Measurements from ENCODE around the gene KCNS3.

The KCNS3 gene

DNA sequence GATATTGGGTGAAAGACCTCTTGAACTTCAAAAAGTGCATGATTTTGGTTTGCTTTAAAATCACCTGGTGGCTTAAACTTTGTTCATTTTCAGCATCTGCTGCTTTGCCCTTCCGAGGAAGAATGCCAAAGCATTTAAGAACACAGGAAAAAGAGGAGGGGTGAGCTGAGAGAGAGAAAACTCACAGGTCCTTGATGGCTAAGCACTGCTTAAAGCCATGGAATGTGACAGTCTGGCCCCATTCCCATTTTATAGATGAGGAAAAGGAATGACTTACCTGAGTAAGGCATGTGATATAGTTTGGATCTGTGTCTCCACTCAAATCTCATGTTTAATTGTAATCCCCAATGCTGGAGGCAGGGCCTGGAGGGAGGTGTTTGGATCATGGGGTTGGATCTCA lies 58.1 kb downstream of the KCNS3 start:
- TF ChIP-seq, protein P1, sequence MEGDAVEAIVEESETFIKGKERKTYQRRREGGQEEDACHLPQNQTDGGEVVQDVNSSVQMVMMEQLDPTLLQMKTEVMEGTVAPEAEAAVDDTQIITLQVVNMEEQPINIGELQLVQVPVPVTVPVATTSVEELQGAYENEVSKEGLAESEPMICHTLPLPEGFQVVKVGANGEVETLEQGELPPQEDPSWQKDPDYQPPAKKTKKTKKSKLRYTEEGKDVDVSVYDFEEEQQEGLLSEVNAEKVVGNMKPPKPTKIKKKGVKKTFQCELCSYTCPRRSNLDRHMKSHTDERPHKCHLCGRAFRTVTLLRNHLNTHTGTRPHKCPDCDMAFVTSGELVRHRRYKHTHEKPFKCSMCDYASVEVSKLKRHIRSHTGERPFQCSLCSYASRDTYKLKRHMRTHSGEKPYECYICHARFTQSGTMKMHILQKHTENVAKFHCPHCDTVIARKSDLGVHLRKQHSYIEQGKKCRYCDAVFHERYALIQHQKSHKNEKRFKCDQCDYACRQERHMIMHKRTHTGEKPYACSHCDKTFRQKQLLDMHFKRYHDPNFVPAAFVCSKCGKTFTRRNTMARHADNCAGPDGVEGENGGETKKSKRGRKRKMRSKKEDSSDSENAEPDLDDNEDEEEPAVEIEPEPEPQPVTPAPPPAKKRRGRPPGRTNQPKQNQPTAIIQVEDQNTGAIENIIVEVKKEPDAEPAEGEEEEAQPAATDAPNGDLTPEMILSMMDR (IDR thresholded peaks at IDR 0.05; ENCODE audit: insufficient read depth, missing control alignments): no peak
- DNase-seq (ENCODE audit: insufficient read length, low spot score) (no peak), FAIRE-seq (no peak)

DNA sequence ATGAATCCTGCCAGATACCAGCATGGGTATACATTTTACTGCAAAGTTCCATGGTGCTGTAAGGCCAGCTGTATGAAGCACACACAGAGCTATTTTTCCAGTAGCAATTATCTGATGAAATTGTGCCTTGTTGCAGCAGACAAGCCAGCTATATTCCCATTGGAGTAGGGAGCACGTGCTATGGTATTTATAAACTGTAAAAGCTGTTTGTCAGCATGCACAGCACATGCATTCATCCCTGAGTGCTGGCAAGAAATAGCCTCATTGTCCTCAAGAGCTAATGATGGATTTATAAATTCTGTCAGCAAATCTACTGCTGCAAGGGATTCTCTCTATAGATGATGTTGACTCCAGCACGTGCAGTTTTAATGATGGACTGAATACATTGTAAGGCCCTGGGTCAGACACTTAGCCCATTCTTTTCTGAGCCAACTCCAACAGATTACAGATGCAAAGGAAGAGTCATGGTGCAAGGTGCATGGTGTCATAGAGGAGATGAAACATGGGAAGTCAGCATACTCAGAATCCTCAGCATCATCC lies 61.7 kb downstream of the KCNS3 start:
- TF ChIP-seq, protein P1 (IDR thresholded peaks at IDR 0.05; ENCODE audit: insufficient read depth, missing control alignments): no peak
- FAIRE-seq: no peak
- no peak for DNase-seq (ENCODE audit: insufficient read length, low spot score)

DNA sequence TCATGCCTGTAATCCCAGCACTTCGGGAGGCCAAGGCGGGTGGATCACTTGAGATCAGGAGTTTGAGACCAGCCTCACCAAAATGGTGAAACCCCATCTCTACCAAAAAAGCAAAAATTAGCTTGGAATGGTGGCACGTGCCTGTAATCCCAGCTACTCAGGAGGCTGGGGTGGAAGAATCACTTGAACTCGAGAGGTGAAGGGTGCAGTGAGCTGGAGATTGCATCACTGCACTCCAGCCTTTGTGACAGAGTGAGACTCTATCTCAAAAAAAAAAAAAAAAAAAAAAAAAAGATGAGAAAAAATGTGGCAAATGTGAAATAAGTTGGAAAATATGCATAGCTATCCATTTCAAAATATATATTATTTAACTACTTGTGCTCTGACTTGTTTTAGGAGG lies 65.0 kb downstream of the KCNS3 start:
- TF ChIP-seq, protein P1 (IDR thresholded peaks at IDR 0.05; ENCODE audit: insufficient read depth, missing control alignments): no peak
- DNase-seq (ENCODE audit: insufficient read length, low spot score) (no peak), FAIRE-seq (no peak)

DNA sequence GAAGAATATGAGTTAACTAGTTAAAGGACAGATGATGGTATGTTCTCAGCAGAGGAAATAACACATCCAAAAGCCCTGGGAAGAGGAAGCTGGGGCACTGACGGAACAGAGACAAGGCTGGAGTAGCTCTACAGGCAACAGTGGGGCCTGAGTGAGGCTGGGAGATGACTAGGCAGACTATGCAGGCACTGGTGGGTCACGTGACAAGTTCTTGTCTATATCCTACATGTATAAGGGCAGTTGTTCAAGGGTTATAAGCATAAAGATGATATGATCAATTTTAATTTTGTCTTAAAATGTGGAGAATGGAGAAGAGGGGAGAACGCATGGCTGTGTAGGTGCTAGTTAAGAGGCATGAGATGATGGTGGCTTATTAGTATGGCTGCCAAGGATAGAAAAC lies 68.6 kb downstream of the KCNS3 start:
- DNase-seq (ENCODE audit: insufficient read length, low spot score) (no peak), FAIRE-seq (no peak)
- TF ChIP-seq, protein P1 (IDR thresholded peaks at IDR 0.05; ENCODE audit: insufficient read depth, missing control alignments): no peak

DNA sequence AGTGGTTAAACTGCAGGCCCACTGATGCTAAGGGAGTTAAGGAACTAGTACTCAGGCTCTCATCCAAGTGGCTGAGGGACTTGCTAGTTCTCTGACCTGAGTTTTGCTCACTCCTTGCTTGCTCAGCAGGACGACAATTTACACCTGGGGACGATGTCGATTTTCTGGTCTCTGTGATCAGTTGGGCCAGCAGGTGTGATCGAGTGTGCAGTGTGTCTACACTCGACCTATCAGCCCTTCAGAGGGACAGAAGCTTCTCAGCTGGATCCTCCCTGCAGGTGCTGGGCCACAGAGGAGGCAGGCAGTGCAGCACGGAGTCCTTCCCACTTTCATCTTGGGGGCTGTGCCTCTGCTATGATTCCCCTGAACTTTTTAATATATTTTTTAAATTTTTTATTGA lies 71.5 kb downstream of the KCNS3 start:
- no peak for FAIRE-seq
- DNase-seq (ENCODE audit: insufficient read length, low spot score): no peak
- TF ChIP-seq, protein P1 (IDR thresholded peaks at IDR 0.05; ENCODE audit: insufficient read depth, missing control alignments): no peak

DNA sequence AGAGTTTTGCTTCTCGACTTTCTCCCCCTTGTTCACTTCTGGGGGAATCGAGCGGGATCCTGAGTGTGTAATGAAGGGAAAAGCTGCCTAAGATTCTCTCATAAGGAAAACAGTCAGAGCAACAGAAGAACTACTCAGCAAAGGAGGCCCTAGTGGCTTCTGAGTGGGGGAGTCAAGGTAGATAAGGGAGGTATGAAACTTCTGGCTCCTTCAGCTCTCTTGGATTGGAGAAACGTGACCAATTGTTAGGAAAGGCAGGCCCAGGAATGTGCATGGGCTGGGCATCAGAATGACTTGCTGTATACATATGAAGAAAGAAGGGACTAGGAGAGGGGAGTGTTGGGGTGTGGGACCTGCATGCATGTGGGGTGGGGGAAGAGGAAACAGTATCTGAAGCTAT lies 73.1 kb downstream of the KCNS3 start:
- no peak for DNase-seq (ENCODE audit: insufficient read length, low spot score)
- TF ChIP-seq, protein P1 (IDR thresholded peaks at IDR 0.05; ENCODE audit: insufficient read depth, missing control alignments): no peak
- no peak for FAIRE-seq

DNA sequence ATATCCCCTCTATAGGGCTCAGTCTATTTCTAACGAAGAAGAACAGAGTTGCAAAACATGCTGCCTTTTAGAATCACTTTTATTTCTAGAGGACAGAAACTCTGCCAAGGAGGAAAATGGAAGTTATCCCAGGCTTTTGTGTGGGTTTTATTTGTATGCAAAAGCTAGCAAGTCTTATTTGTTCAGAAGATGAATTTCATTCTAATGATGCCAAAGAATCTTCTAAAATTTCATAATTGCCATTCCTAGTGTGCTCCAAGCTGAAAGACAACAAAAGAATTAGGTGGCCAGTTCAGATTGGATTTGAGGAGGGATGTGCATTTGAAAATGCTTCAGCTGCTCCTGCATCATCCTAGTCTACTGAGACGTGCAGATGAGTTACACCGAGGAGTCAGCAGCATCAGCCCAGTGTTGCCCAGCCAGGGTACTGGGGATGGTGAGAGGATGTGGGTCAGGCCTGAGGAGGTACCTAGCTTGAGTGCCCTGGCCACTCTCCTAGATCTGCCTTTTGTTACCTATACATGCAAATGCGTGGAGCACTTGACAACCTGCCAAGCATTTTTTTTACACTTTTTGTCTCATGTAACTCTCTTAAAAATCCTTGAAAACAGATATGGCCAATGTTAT lies 80.1 kb downstream of the KCNS3 start:
- TF ChIP-seq, protein P1 (IDR thresholded peaks at IDR 0.05; ENCODE audit: insufficient read depth, missing control alignments): no peak
- no peak for FAIRE-seq
- DNase-seq (ENCODE audit: insufficient read length, low spot score): no peak

Measured in D721Med (cell line).